ENCODE data around the gene KPNA6. TPM values are rescaled to one million over a fixed set of nuclear protein-coding genes. Genes with fewer than 3 reads are reported as not detected.

The KPNA6 gene
- total and polyA plus RNA-seq, 9 of the 15 experiments (the other 6 are each of a cell fraction or from before 2014, with no cell fraction given) = 20.1 to 54.6 (median 32.2) TPM

- TF ChIP-seq ZNF217 (CRISPR knock-in tag; IDR thresholded peaks at IDR 0.05) (no peak), SMAD3 (CRISPR knock-in tag; conservative IDR thresholded peaks at IDR 0.05) (no peak), SIRT6 (IDR thresholded peaks at IDR 0.05; ENCODE audit: low read depth, low read length) (no peak), MCM2 (IDR thresholded peaks at IDR 0.05; ENCODE audit: low read depth) (no peak), ZNF3 (CRISPR knock-in tag; IDR thresholded peaks at IDR 0.05) (no peak), ZNF707 (CRISPR knock-in tag; conservative IDR thresholded peaks at IDR 0.05) (no peak), REST (IDR thresholded peaks at IDR 0.05; ENCODE audit: borderline replicate concordance) (no peak), REST (CRISPR knock-in tag; IDR thresholded peaks at IDR 0.05; ENCODE audit: low read depth) (no peak), ZNF23 (CRISPR knock-in tag; IDR thresholded peaks at IDR 0.05) (no peak), PATZ1 (CRISPR knock-in tag; IDR thresholded peaks at IDR 0.05; ENCODE audit: borderline replicate concordance) (no peak), SRF (CRISPR knock-in tag; IDR thresholded peaks at IDR 0.05) (peak in 1 of 2 experiments; percentile 63; a peak in 1 of 4 replicates), ZBTB1 (CRISPR knock-in tag; IDR thresholded peaks at IDR 0.05; ENCODE audit: borderline replicate concordance, low read depth) (no peak), KDM2B (CRISPR knock-in tag; IDR thresholded peaks at IDR 0.05) (no peak), TFE3 (CRISPR knock-in tag; IDR thresholded peaks at IDR 0.05) (no peak), ZFP1 (CRISPR knock-in tag; IDR thresholded peaks at IDR 0.05) (no peak)
Measured at GRCh38 chr1:32201011-32201855, 93.4 kb downstream of the KPNA6 start (continued).
